ENCODE results near the gene FHIT.

Gene FHIT

GRCh38 chr3:60289341-60290121 is 961.7 kb downstream of the FHIT start:
- DNase-seq (ENCODE audit: low read depth, low spot score): no peak

DNA sequence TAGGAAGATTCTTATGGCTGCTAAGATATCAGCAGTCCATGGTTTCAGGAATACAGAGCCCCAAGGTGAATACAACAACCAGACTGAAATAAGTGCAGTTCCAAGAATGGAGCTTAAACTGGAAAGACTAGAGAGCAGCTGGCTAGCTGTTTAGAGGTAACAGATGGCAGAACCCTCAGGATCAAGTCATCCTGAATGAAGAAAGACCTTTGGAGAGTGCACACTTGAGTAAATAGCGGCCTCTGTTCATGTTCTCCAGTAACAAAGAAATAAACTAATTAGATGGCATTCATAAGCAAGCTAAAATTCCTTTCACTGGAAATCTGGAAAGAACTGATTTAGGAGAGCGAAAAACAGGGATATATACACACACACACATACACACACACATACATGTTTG is 968.4 kb downstream of the FHIT start:
- no peak for DNase-seq (ENCODE audit: low read depth, low spot score)

GRCh38 chr3:60281970-60282369 is 969.3 kb downstream of the FHIT start:
- DNase-seq (ENCODE audit: low read depth, low spot score): no peak

DNA sequence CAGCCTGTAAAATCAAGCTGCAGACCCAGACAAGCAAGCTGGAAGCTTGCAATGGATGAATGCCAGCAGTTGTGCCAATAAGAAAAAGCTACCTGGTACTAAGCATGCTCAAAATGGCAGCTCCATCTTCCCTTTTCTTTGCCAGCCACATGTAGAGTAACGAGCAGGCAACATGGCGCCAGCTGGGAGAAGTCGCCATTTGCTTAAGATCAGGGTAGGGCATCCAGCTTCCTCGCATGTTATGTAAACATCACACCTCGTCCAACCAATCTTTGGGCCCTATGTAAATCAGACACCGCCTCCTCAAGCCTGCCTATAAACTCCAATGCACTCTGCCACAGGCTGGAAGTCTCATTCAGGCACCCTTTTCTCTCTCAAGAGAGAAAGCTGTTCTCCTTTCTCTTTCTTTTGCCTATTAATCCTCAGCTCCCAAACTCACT is 973.9 kb downstream of the FHIT start:
- no peak for DNase-seq (ENCODE audit: low read depth, low spot score)

GRCh38 chr3:60276615-60277014 is 974.6 kb downstream of the FHIT start:
- no peak for DNase-seq (ENCODE audit: low read depth, low spot score)

- no peak for DNase-seq (ENCODE audit: low read depth, low spot score)
These were observed 976.6 kb downstream of the FHIT start for GRCh38 chr3:60274646-60275045.

GRCh38 chr3:60274098-60274497 is 977.2 kb downstream of the FHIT start:
- no peak for DNase-seq (ENCODE audit: low read depth, low spot score)

DNA sequence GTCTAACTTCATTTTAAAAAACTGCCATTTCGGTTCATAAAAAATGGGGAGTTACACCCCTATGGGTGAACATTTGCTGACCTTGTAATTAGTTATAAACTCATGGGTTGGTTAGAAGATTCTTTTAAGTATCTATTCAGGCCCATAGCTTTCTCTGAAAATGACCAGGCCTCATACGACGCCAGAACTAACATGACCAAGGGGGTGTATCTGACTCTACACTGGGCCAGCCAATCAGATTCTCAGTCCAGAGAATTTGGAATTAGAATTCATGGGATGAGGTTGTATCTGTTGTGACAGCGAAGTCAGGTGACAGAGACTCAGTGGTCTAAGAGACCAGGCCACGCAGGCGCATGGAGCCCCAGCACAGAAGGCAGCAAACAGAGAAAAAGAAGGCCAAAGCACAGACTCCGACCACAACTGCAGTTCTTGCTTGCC is 981.4 kb downstream of the FHIT start:
- DNase-seq (ENCODE audit: low read depth, low spot score): no peak

DNA sequence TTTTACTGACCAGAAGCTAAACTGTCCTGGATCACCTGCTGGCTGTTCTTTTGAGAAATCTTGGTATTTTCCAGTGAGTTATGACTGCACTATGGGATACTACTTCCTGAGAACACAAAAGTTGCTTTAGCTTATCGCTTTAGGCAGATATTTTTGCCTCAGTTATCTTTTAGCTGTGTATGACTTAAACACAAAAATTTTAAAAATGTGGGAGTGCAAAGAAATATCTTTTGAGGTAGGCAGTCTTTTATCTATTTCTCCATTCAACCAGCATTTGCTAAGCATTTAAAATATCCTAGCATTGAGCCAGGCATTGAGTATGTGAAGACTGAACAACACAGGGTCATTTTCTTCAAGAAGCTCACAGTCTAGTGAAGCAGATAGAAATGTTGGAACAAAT is 981.9 kb downstream of the FHIT start:
- DNase-seq (ENCODE audit: low read depth, low spot score): no peak

DNA sequence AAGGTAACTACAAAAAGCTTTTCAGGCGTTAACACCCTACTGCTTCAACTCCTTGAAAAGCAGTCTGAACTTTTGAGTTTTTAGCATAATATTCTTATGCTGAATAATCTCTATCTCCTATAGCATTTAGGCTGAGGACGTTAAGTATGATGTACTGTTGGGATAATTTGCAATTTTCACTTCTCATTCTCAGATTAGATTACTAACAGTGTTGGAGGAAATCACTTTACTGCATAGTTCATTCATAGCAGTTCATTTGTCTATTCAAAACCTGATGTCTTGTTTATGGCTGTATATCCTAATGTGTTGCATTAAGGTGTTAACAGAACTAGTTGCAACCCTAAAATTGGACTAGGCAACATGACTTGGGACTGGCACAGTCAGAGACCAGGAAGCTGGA is 983.1 kb downstream of the FHIT start:
- no peak for DNase-seq (ENCODE audit: low read depth, low spot score)

- no peak for DNase-seq (ENCODE audit: low read depth, low spot score)
These were observed 984.8 kb downstream of the FHIT start for GRCh38 chr3:60266444-60266843.

DNA sequence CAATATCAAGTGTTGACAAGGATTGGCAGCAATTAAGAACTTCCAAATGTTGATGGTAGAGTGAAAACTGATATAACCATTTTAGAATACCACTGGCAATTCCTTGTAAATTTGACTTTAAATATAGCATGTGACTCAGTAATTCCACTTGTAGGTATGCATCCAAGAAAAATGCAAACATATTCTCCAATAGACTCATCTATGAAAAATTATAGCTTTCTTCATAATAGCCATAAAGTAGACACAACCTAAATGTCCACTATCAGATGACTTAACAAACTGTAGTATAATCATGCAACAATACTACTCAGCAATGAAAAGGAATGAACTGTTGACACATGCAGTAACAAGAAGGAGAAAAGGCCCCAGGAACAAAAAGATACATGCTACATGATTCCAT is 988.1 kb downstream of the FHIT start:
- no peak for DNase-seq (ENCODE audit: low read depth, low spot score)

GRCh38 chr3:60262546-60262945 is 988.7 kb downstream of the FHIT start:
- DNase-seq (ENCODE audit: low read depth, low spot score): no peak

- DNase-seq (ENCODE audit: low read depth, low spot score): no peak
These were observed 990.7 kb downstream of the FHIT start for GRCh38 chr3:60260546-60260945.

GRCh38 chr3:60250810-60251209 is 1000.4 kb downstream of the FHIT start:
- no peak for DNase-seq (ENCODE audit: low read depth, low spot score)

GRCh38 chr3:60250206-60250605 is 1001.0 kb downstream of the FHIT start:
- DNase-seq (ENCODE audit: low read depth, low spot score): no peak

DNA sequence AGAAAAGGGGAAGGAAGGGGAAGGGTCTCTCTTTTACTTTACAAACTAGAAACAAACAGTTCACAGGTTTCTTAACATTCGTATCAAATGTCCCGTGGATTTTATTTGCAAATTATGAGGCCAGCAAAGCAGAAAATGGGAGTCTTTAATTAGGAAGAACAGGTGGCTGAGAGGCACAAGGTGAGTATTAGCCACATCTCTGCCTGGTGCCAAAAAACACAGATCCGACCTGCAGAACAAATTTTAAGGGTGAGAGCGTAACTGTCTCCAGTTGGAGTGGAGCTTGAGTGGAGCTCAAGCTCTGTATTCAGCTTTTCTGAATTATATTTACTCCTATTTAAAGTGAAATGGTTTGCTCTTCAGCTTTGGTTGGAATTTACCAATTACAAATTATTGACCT is 1004.9 kb downstream of the FHIT start:
- DNase-seq (ENCODE audit: low read depth, low spot score): no peak

DNA sequence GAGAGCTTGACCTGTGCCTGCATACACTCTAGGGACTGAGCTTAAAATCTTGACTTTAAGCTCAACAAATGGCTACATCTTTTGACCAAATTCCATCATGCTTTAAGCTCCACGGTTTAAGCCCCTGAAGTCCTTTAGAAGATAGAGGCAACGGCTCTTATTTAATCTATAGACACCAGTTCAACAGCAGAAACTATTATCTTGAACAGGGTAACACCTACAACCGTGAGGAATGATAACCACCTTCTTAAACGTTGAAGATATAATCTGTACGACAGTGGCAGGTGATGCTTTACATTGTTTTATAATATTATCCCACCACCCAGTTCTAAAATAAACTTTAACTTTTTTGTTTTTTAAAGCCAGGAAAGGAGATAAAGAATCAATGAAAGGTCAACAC is 1007.8 kb downstream of the FHIT start:
- no peak for DNase-seq (ENCODE audit: low read depth, low spot score)

GRCh38 chr3:60240492-60240891 is 1010.8 kb downstream of the FHIT start:
- no peak for DNase-seq (ENCODE audit: low read depth, low spot score)

- DNase-seq (ENCODE audit: low read depth, low spot score): no peak
These were observed 1012.7 kb downstream of the FHIT start for GRCh38 chr3:60238550-60238949.

DNA sequence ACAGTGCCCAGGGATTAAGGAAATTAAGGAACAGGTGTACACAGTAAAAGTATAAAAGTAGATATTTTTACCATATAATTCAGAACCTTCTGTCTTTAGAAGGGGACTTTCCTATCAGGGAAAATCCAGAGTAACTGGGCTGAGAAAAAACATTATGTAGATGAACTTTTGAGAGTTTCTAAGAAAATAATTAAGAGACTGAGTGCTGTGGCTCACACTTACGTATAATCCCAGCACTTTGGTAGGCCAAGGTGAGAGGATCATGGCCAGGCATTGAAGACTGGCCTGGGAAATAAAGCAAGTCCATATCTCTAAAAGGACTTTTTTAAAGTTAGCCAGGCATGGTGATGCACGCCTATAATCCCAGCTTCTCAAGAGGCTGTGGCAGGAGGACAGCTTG is 1021.8 kb downstream of the FHIT start:
- no peak for DNase-seq (ENCODE audit: low read depth, low spot score)

- DNase-seq (ENCODE audit: low read depth, low spot score): no peak
These were observed 1022.4 kb downstream of the FHIT start for GRCh38 chr3:60228823-60229222.

DNA sequence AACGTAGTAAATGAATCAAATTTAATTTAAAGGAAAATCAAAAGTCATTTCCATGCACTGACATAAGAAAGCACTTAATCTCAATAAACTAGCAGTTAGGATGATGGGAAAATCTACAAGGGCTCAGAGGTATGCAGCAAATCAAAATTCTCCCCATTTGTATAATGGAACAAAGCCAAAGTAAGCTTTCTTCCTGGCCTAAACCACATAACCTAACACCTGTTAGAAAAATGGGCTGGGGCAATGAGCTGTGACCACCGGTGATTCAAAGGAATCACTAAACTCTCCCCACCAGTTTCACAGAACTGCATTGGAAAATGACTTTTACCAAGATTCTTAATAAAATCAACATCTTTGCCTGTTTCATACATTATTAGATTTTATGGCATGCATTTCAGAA is 1024.3 kb downstream of the FHIT start:
- no peak for DNase-seq (ENCODE audit: low read depth, low spot score)

DNA sequence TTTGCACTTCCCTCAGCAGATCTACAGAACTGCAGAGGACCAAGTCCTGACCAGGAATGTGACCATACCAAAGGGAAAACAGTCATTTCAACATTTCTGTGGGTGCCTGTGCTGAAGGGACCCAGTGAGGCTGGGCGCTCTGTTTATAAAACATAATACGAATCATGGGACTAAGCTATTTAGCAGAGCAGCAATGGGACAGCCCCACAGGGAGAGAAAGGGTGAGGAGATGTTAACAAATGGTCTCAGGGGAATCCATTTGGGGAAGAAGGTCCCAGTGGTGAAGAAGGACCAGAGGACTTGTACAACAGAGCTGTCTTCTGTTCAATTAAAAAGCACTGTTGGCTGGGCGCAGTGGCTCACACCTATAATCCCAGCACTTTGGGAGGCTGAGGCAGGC is 1025.4 kb downstream of the FHIT start:
- no peak for DNase-seq (ENCODE audit: low read depth, low spot score)
